Transverse colon (tissue), 4 donors: ENCODE data around the gene EEF2. TPM values are rescaled to one million over a fixed set of nuclear protein-coding genes. Genes with fewer than 3 reads are reported as not detected.

Experiments used
- DNase-seq: peaks from one replicate; pipeline ENCODE4 v3.0.0-alpha.2; 2019
- H3K27ac ChIP-seq, 4 donors: fragments of 200-600 bp; sonication (generic); 2 replicates each; pipeline ENCODE4 v1.5.1; 2016 to 2018; ENCODE audit warnings: inconsistent platforms in 4 of 4
- H3K27me3 ChIP-seq: fragments of 200-600 bp; sonication (generic); 2 replicates; pipeline ENCODE4 v1.5.1; 2017; ENCODE audit warnings: inconsistent platforms
- H3K36me3 ChIP-seq, 4 donors: fragments of 200-600 bp; sonication (generic); 2 replicates each; pipeline ENCODE4 v1.5.1; 2017 to 2019; ENCODE audit warnings: inconsistent platforms in 4 of 4
- H3K4me1 ChIP-seq, 4 donors: fragments of 200-600 bp; sonication (generic); 2 replicates each; pipeline ENCODE4 v1.5.1; 2017 to 2020; ENCODE audit warnings: inconsistent platforms in 4 of 4
- H3K4me3 ChIP-seq, 4 donors: fragments of 200-600 bp; sonication (generic); 1 replicate in 1 of 4; 2 replicates in 3 of 4; pipeline versions ENCODE4 v1.5.1 to v1.6.1; 2017 to 2019; ENCODE audit warnings: inconsistent platforms in 4 of 4
- H3K9me3 ChIP-seq, 2 donors: fragments of 200-600 bp; sonication (generic); 2 replicates each; pipeline ENCODE4 v1.5.1; 2017 to 2019; ENCODE audit warnings: inconsistent platforms in 2 of 2
- EP300 ChIP-seq: sonication (generic); formaldehyde crosslinking; IDR thresholded peaks from one replicate; pipeline ENCODE4 v1.6.1; 2017; ENCODE audit warnings: antibody characterized with exemption, low read depth
- POLR2A ChIP-seq: fragments of 450-650 bp; IDR thresholded peaks from one replicate; pipeline ENCODE4 v1.6.1; 2016; ENCODE audit warnings: antibody characterized with exemption, mild to moderate bottlenecking, moderate library complexity
- POLR2AphosphoS5 ChIP-seq, 3 donors: sonication (generic); formaldehyde crosslinking; IDR thresholded peaks; one replicate each; pipeline ENCODE4 v1.6.1; 2016; ENCODE audit warnings: antibody characterized with exemption in 3 of 3
- WGBS, 2 donors: methylation state at CpG; one replicate each; pipeline ENCODE4 v1.1.5; 2018; ENCODE audit warnings: low coverage in 1 of 2; 5-methylcytosine and 5-hydroxymethylcytosine counted together
- in situ Hi-C, 4 donors: fragments of 200-750 bp; cut with MboI; loops; one replicate each; pipeline versions ENCODE4 v1.15.0 to v1.15.1; 2017; ENCODE audit warnings: low sequenced_read_pairs in 3 of 4, low pct_ligation_motif_present in 1 of 4, low pct_unique_long_range_greater_than_20kb in 1 of 4
- intact Hi-C: fragments of 100-400 bp; cut with DNase I; formaldehyde crosslinking; loops from one replicate; pipeline ENCODE4 v1.15.1; 2023; ENCODE audit warnings: low total_unique reads
- total RNA-seq, 4 donors: library from RNA; depleted of rRNA; stranded (reverse); fragments of >200 nt; gene quantifications; one replicate each; pipeline ENCODE4 v1.1.0, GENCODE V29; 2016
- TF ChIP-seq, protein P1 (sequence below), 5 experiments: fragments of 200-600 bp in 3 of 5; fragments of 450-650 bp in 2 of 5; sonication (generic) in 3 of 5; IDR thresholded peaks; 1 replicate in 2 of 5; 2 replicates in 3 of 5; pipeline ENCODE4 v1.5.1; 2016 to 2017; ENCODE audit warnings: antibody characterized with exemption in 5 of 5, inconsistent platforms in 3 of 5, mild to moderate bottlenecking in 2 of 5, moderate library complexity in 1 of 5

Gene EEF2
- total RNA-seq, 4 donors from 2014 or later = 1,013 to 1,686 (median 1,532) TPM

DNA sequence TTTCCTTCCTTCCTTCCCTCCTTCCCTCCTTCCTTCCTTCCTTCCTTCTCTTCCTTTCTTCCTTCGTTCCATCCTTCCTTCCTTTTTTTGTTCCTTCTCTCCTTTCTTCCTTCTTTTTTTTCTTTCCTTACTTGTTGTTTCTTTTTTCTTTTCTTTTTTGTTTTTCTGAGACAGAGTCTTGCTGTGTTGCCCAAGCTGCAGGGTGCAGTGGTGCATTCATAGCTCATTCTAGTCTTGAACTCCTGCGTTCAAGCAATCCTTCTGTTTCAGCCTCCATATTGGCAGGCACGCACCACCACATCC is 5.5 kb upstream of the EEF2 start:
- TF ChIP-seq POLR2A (no peak), POLR2AphosphoS5 (IDR thresholded peaks at IDR 0.05) (no peak), EP300 (no peak)
- TF ChIP-seq, protein P1, sequence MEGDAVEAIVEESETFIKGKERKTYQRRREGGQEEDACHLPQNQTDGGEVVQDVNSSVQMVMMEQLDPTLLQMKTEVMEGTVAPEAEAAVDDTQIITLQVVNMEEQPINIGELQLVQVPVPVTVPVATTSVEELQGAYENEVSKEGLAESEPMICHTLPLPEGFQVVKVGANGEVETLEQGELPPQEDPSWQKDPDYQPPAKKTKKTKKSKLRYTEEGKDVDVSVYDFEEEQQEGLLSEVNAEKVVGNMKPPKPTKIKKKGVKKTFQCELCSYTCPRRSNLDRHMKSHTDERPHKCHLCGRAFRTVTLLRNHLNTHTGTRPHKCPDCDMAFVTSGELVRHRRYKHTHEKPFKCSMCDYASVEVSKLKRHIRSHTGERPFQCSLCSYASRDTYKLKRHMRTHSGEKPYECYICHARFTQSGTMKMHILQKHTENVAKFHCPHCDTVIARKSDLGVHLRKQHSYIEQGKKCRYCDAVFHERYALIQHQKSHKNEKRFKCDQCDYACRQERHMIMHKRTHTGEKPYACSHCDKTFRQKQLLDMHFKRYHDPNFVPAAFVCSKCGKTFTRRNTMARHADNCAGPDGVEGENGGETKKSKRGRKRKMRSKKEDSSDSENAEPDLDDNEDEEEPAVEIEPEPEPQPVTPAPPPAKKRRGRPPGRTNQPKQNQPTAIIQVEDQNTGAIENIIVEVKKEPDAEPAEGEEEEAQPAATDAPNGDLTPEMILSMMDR (IDR thresholded peaks at IDR 0.05) = no peak
- Histone ChIP-seq H3K4me3 (no peak overlapping the region), H3K36me3 (no peaks in the 10 kb centered on the region), H3K27ac (no peak overlapping the region), H3K9me3 (no peaks in the 10 kb centered on the region), H3K27me3 (no peaks in the 10 kb centered on the region), H3K4me1 (peaks cover 14 to 28% (median 22%) of the 10 kb centered on the region in 4 donors)
- DNase-seq = no peak
- in situ Hi-C loops = loop anchor here in 1 of 4 donors (25.0 kb wide), 1 partner anchor 147 kb away; no protein-coding TSS in a partner anchor
- WGBS, 2 donors = 77 to 82% methylated on average over 3 of the region's 3 CpGs
- intact Hi-C loops = no loop called here

DNA sequence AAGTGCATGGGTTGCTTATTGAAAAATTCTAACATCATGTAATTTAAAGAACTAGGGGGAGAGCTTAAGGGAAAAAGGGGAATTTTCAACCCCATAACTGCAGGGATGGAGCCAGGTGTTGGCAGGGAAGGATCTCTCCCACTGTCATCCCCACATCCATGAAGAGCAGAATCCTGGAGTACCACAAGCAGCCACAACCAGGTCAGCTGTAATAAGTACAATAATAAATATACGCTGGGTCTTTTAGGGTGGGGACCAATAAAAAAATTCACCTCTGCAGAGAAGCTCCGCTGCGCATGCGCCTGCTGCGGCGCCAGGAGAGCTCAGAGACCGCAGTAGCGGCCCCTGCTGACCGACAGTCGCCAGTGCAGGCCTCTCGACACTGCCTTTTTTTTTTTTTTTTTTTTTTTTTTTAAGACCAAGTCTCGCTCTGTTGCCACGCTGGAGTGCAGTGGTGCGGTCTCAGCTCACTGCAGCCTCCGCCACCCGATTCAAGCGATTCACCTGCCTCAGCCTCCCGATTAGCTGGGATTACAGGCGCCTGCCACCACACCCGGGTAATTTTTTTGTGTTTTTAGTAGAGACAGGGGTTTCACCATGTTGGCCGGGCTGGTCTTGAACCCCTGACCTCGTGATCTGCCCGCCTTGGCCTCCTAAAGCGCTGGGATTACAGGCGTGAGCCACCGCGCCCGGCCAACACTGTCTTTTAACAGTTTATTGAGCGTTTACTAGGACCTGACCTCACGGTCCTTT is 2.5 kb upstream of the EEF2 start:
- DNase-seq = peak; percentile 93
- WGBS, 2 donors = 6% methylated on average over 29 of the region's 30 CpGs; no CpG with 5 or more reads in 1 of the 2 donors
- no peaks in the 10 kb centered on the region for H3K27me3 ChIP-seq
- in situ Hi-C loops = loop anchor here in 2 of 4 donors (10.0 to 25.0 kb wide), 2 partner anchors 150 to 197 kb away; partner anchors contain the start of genes ANKRD24 (in 2 of the 2) and SIRT6 (in 2 of the 2)
- no peaks in the 10 kb centered on the region for H3K9me3 ChIP-seq
- H3K4me3 ChIP-seq = peak overlapping the region in 1 of 4 donors; percentile 31
- TF ChIP-seq POLR2AphosphoS5 (IDR thresholded peaks at IDR 0.05) (no peak), POLR2A (no peak), EP300 (no peak)
- TF ChIP-seq, protein P1 (IDR thresholded peaks at IDR 0.05) = peak; percentile 87 to 97 (median 91)
- peaks cover 0 to 13% (median 2%) of the 10 kb centered on the region in 4 donors for H3K36me3 ChIP-seq
- peak overlapping the region; percentile 91 to 94 (median 94) for H3K27ac ChIP-seq
- peaks cover 22 to 41% (median 37%) of the 10 kb centered on the region in 4 donors for H3K4me1 ChIP-seq
- intact Hi-C loops = loop anchor here (5.0 kb wide), 1 partner anchor 80 kb away; the partner anchor contains the start of gene ZBTB7A

GRCh38 chr19:3986260-3987041 is 1.2 kb upstream of the EEF2 start:
- Histone ChIP-seq H3K4me3 (peak overlapping the region in 2 of 4 donors; percentile 81), H3K9me3 (no peaks in the 10 kb centered on the region), H3K27ac (peak overlapping the region; percentile 91 to 94 (median 94)), H3K4me1 (peaks cover 22 to 45% (median 37%) of the 10 kb centered on the region in 4 donors), H3K36me3 (peaks cover 0 to 26% (median 11%) of the 10 kb centered on the region in 4 donors), H3K27me3 (no peaks in the 10 kb centered on the region)
- in situ Hi-C loops = loop anchor here in 2 of 4 donors (10.0 to 25.0 kb wide), 2 partner anchors 151 to 198 kb away; partner anchors contain the start of genes ANKRD24 (in 2 of the 2) and SIRT6 (in 2 of the 2)
- intact Hi-C loops = loop anchor here (5.0 kb wide), 1 partner anchor 81 kb away; the partner anchor contains the start of gene ZBTB7A
- TF ChIP-seq EP300 = no peak
- TF ChIP-seq, protein P1 (IDR thresholded peaks at IDR 0.05) = peak; percentile 49 to 76 (median 67)
- peak in 2 of 3 donors; percentile 33 to 38 for TF ChIP-seq POLR2AphosphoS5 (IDR thresholded peaks at IDR 0.05)
- TF ChIP-seq POLR2A = no peak
- peak; percentile 70 for DNase-seq
- WGBS, 2 donors = 3 to 6% methylated on average over 5 to 21 of the region's 21 CpGs
